ENCODE measurements around the gene MDFIC2.

DNA sequence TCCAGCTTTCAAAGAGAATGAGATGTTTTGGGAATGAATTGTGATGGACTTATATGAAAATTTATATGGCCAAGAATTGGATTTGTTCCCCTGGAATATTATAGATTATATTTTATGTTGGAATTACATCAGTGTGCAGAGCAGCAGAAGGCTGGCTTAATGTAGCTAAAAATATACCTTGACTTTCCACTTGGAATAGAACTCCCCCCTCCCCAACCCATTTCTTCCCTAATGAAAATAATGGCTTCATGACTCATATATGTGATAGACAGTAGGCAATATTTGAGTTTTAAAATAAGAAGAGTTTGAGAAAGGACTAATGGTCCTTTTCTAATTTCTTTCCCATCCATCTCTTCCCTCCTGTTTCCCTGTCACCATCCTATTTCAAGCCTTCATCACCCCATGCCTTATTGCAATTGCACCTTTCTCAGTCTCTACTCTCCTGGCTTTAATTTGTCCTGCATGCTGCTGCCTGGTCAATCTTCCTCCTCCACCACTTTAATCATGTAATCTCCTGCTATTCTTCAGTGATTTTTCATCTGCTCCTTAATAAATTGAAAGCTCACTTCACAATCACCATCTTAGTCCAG is 122.5 kb downstream of the MDFIC2 start:
- TF ChIP-seq, protein P1, sequence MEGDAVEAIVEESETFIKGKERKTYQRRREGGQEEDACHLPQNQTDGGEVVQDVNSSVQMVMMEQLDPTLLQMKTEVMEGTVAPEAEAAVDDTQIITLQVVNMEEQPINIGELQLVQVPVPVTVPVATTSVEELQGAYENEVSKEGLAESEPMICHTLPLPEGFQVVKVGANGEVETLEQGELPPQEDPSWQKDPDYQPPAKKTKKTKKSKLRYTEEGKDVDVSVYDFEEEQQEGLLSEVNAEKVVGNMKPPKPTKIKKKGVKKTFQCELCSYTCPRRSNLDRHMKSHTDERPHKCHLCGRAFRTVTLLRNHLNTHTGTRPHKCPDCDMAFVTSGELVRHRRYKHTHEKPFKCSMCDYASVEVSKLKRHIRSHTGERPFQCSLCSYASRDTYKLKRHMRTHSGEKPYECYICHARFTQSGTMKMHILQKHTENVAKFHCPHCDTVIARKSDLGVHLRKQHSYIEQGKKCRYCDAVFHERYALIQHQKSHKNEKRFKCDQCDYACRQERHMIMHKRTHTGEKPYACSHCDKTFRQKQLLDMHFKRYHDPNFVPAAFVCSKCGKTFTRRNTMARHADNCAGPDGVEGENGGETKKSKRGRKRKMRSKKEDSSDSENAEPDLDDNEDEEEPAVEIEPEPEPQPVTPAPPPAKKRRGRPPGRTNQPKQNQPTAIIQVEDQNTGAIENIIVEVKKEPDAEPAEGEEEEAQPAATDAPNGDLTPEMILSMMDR (conservative IDR thresholded peaks at IDR 0.05; ENCODE audit: low read length): no peak
- no peak for TF ChIP-seq EZH2phosphoT487 (IDR thresholded peaks at IDR 0.05; ENCODE audit: borderline replicate concordance, low read depth, low read length)

Data from OCI-LY7 (cell line).